ENCODE data around the gene CUL5. TPM values are rescaled to one million over a fixed set of nuclear protein-coding genes. Genes with fewer than 3 reads are reported as not detected.

The CUL5 gene
- total RNA-seq, 2 experiments from 2014 or later = 18.8 to 39.7 TPM

DNA sequence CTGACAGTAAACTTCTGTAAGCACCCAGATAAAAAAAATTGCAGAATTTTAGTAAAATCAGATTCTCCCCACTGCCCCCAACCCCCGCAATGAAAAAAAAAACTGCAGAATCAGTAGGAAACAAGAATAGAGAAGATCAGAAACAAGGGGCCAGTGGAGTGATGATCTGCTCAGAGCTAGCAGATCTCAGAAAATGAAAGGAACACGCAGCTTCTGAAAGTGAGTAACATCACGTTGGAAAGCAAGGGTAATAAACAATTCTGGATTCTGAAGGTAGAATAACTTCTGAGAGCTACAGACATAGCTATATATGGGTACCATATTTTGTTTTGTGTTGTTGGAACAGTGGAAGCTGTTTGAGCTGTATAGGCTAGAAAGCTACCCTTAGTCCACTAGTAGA lies 135.9 kb downstream of the CUL5 start:
- H3K4me1 ChIP-seq (ENCODE audit: insufficient read depth, low read length, poor library complexity, severe bottlenecking) = no peaks in the 10 kb centered on the region
- no peaks in the 10 kb centered on the region for H3K9me2 ChIP-seq (ENCODE audit: insufficient read depth, low read length)
- TF ChIP-seq, protein P1, sequence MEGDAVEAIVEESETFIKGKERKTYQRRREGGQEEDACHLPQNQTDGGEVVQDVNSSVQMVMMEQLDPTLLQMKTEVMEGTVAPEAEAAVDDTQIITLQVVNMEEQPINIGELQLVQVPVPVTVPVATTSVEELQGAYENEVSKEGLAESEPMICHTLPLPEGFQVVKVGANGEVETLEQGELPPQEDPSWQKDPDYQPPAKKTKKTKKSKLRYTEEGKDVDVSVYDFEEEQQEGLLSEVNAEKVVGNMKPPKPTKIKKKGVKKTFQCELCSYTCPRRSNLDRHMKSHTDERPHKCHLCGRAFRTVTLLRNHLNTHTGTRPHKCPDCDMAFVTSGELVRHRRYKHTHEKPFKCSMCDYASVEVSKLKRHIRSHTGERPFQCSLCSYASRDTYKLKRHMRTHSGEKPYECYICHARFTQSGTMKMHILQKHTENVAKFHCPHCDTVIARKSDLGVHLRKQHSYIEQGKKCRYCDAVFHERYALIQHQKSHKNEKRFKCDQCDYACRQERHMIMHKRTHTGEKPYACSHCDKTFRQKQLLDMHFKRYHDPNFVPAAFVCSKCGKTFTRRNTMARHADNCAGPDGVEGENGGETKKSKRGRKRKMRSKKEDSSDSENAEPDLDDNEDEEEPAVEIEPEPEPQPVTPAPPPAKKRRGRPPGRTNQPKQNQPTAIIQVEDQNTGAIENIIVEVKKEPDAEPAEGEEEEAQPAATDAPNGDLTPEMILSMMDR (conservative IDR thresholded peaks at IDR 0.05; ENCODE audit: low read length) = no peak
- no peak for TF ChIP-seq EZH2phosphoT487 (IDR thresholded peaks at IDR 0.05; ENCODE audit: borderline replicate concordance, low read depth, low read length)
- H3K9me3 ChIP-seq (ENCODE audit: low read length) = no peaks in the 10 kb centered on the region
- no peak for DNase-seq (ENCODE audit: low spot score)
- ChIA-PET POLR2A (interaction anchor here (0.5 to 3.4 kb wide), 3 partner anchors 11 to 650 kb away, joined by 3 to 16 read pairs (median 8); no protein-coding TSS in a partner anchor), CTCF (ENCODE audit: unreplicated experiment) (no interaction called here)
- no peak overlapping the region for H3K4me2 ChIP-seq (ENCODE audit: low read length)
- intact Hi-C loops (cut with micrococcal nuclease; ENCODE audit: unreplicated experiment) = no loop called here
- no peak overlapping the region for H3K4me3 ChIP-seq (ENCODE audit: low read depth, low read length, poor library complexity, severe bottlenecking)
- no peak overlapping the region for H2AFZ ChIP-seq (ENCODE audit: low read length)
- H4K20me1 ChIP-seq (ENCODE audit: insufficient read depth, low read length) = no peaks in the 10 kb centered on the region
- H3K79me2 ChIP-seq (ENCODE audit: insufficient read depth, low read depth, low read length) = no peaks in the 10 kb centered on the region
- H3K36me3 ChIP-seq (ENCODE audit: insufficient read depth, low read length) = peaks cover 97% of the 10 kb centered on the region
- no peak overlapping the region for H3K27ac ChIP-seq (ENCODE audit: low read depth, low read length, poor library complexity, severe bottlenecking)
- no TSS peak for BruUV-seq (replicated peaks)

DNA sequence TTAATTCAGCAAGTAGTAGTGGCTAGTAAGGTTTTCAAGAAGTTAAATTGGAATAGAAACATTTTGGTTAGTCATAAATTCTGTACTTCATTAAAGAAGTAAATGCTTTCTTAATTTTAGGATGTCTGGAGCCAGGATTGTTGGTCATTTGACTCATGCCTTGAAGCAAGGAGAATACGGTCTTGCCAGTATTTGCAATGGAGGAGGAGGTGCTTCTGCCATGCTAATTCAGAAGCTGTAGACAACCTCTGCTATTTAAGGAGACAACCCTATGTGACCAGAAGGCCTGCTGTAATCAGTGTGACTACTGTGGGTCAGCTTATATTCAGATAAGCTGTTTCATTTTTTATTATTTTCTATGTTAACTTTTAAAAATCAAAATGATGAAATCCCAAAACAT lies 138.5 kb downstream of the CUL5 start:
- Histone ChIP-seq H3K4me2 (ENCODE audit: low read length) (no peak overlapping the region), H3K36me3 (ENCODE audit: insufficient read depth, low read length) (peaks cover 96% of the 10 kb centered on the region), H4K20me1 (ENCODE audit: insufficient read depth, low read length) (no peaks in the 10 kb centered on the region), H3K4me1 (ENCODE audit: insufficient read depth, low read length, poor library complexity, severe bottlenecking) (no peaks in the 10 kb centered on the region), H2AFZ (ENCODE audit: low read length) (no peak overlapping the region), H3K4me3 (ENCODE audit: low read depth, low read length, poor library complexity, severe bottlenecking) (no peak overlapping the region), H3K79me2 (ENCODE audit: insufficient read depth, low read depth, low read length) (no peaks in the 10 kb centered on the region), H3K9me3 (ENCODE audit: low read length) (no peaks in the 10 kb centered on the region), H3K9me2 (ENCODE audit: insufficient read depth, low read length) (no peaks in the 10 kb centered on the region), H3K27ac (ENCODE audit: low read depth, low read length, poor library complexity, severe bottlenecking) (no peak overlapping the region)
- CTCF ChIA-PET (ENCODE audit: unreplicated experiment) = no interaction called here
- intact Hi-C loops (cut with micrococcal nuclease; ENCODE audit: unreplicated experiment) = no loop called here
- no TSS peak for BruUV-seq (replicated peaks)
- POLR2A ChIA-PET = interaction anchor here (0.9 kb wide), 1 partner anchor 46 kb away, joined by 3 read pairs; no protein-coding TSS in a partner anchor
- DNase-seq (ENCODE audit: low spot score) = no peak
- no peak for TF ChIP-seq EZH2phosphoT487 (IDR thresholded peaks at IDR 0.05; ENCODE audit: borderline replicate concordance, low read depth, low read length)
- TF ChIP-seq, protein P1 (conservative IDR thresholded peaks at IDR 0.05; ENCODE audit: low read length) = no peak

DNA sequence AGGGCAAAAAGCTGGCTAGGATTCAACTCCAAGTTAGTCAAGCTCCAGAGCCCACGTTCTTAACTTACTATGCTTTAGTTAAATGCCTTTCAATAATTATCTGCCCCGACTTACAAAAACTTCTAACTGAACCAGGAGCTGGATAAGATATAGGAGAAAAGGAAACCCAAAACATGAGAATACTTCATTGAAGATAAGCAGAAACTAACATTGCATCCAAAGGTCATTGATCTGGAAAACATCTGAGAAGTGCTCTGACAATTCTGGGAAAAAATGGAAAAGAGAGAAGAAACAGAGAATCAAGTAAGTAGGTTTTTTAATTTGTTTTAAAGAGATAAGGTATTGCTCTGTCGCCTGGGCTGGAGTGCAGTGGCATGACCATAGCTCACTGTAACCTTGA lies 139.9 kb downstream of the CUL5 start:
- Histone ChIP-seq H3K4me2 (ENCODE audit: low read length) (no peak overlapping the region), H2AFZ (ENCODE audit: low read length) (no peak overlapping the region), H3K36me3 (ENCODE audit: insufficient read depth, low read length) (peaks cover 91% of the 10 kb centered on the region), H3K9me3 (ENCODE audit: low read length) (no peaks in the 10 kb centered on the region), H3K27ac (ENCODE audit: low read depth, low read length, poor library complexity, severe bottlenecking) (no peak overlapping the region), H4K20me1 (ENCODE audit: insufficient read depth, low read length) (no peaks in the 10 kb centered on the region), H3K4me3 (ENCODE audit: low read depth, low read length, poor library complexity, severe bottlenecking) (no peak overlapping the region), H3K79me2 (ENCODE audit: insufficient read depth, low read depth, low read length) (no peaks in the 10 kb centered on the region), H3K4me1 (ENCODE audit: insufficient read depth, low read length, poor library complexity, severe bottlenecking) (no peaks in the 10 kb centered on the region), H3K9me2 (ENCODE audit: insufficient read depth, low read length) (no peaks in the 10 kb centered on the region)
- ChIA-PET CTCF (ENCODE audit: unreplicated experiment) (no interaction called here), POLR2A (interaction anchor here (0.5 to 1.1 kb wide), 7 partner anchors 10 to 368 kb away, joined by 3 to 5 read pairs (median 3); no protein-coding TSS in a partner anchor)
- intact Hi-C loops (cut with micrococcal nuclease; ENCODE audit: unreplicated experiment) = no loop called here
- BruUV-seq (replicated peaks) = no TSS peak
- no peak for DNase-seq (ENCODE audit: low spot score)
- TF ChIP-seq, protein P1 (conservative IDR thresholded peaks at IDR 0.05; ENCODE audit: low read length) = no peak
- no peak for TF ChIP-seq EZH2phosphoT487 (IDR thresholded peaks at IDR 0.05; ENCODE audit: borderline replicate concordance, low read depth, low read length)
